Peyer's patch (tissue), 4 donors: ENCODE measurements around the gene OCA2. TPM values are rescaled to one million over a fixed set of nuclear protein-coding genes. Genes with fewer than 3 reads are reported as not detected.

Experiments used
- DNase-seq, 3 donors: peaks; one replicate each; pipeline ENCODE4 v3.0.0-alpha.2; 2017 to 2019
- H3K27ac ChIP-seq, 4 donors: fragments of 200-600 bp; sonication (generic); one replicate each; pipeline ENCODE4 v1.5.1; 2016 to 2019
- H3K27me3 ChIP-seq, 2 donors: fragments of 200-600 bp; sonication (generic); one replicate each; pipeline ENCODE4 v1.5.1; 2019
- H3K36me3 ChIP-seq, 3 donors: fragments of 200-600 bp; sonication (generic); one replicate each; pipeline ENCODE4 v1.5.1; 2016 to 2019
- H3K4me1 ChIP-seq, 4 donors: fragments of 200-600 bp; sonication (generic); one replicate each; pipeline ENCODE4 v1.5.1; 2016 to 2019
- H3K4me3 ChIP-seq, 4 donors: fragments of 200-600 bp; sonication (generic); 1 replicate in 3 of 4; 2 replicates in 1 of 4; pipeline ENCODE4 v1.5.1; 2016 to 2019; ENCODE audit warnings: mild to moderate bottlenecking in 1 of 4
- H3K9me3 ChIP-seq, 4 donors: fragments of 200-600 bp; sonication (generic); one replicate each; pipeline ENCODE4 v1.5.1; 2016 to 2019; ENCODE audit warnings: mild to moderate bottlenecking in 1 of 4
- CTCF ChIP-seq, 6 experiments: fragments of 450-650 bp in 4 of 6; fragments of 200-600 bp in 2 of 6; sonication (generic) in 1 of 6; IDR thresholded peaks; one replicate each; pipeline ENCODE4 v1.5.1; 2017 to 2019; ENCODE audit warnings: antibody characterized with exemption in 6 of 6, mild to moderate bottlenecking in 3 of 6, moderate library complexity in 1 of 6
- POLR2A ChIP-seq, 2 donors: fragments of 450-650 bp; IDR thresholded peaks; one replicate each; pipeline ENCODE4 v1.5.1; 2017; ENCODE audit warnings: antibody characterized with exemption in 2 of 2, mild to moderate bottlenecking in 2 of 2, moderate library complexity in 2 of 2
- total RNA-seq, 4 donors: library from RNA; depleted of rRNA; stranded (reverse); fragments of >200 nt; gene quantifications; one replicate each; pipeline ENCODE4 v1.1.0, GENCODE V29; 2016

Gene OCA2
- total RNA-seq, 4 donors from 2014 or later: 1.4 to 3.0 TPM; not detected in 2

DNA sequence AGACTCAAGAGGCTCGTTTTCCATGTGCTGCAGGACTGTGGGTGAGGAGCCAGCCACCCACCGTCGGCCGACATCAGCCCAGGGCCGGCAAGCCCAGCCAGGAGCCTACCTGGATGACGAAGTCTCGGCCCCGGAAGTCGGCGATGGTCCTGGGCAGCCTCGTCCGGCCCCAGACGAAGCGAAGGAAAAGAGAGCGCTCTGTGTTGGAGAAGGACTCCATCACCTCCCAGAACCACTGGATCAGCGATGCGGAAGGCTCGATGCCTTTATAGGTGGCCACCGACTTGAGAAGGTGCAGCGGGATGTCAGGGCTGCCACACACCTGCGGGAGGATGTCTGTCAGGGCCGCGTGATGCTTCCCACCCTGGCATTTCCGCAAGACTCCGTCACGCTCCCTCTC is 13.8 kb upstream of the OCA2 start:
- no peak overlapping the region for H3K27ac ChIP-seq
- no peaks in the 10 kb centered on the region for H3K9me3 ChIP-seq
- H3K4me3 ChIP-seq: no peak overlapping the region
- peaks cover 0 to 66% (median 0%) of the 10 kb centered on the region in 3 donors for H3K36me3 ChIP-seq
- no peaks in the 10 kb centered on the region for H3K27me3 ChIP-seq
- TF ChIP-seq CTCF (IDR thresholded peaks at IDR 0.05) (no peak), POLR2A (IDR thresholded peaks at IDR 0.05) (no peak)
- no peaks in the 10 kb centered on the region for H3K4me1 ChIP-seq
- DNase-seq: no peak

GRCh38 chr15:28112101-28112760 is 13.1 kb upstream of the OCA2 start:
- Histone ChIP-seq H3K4me1 (peaks cover 0 to 6% (median 0%) of the 10 kb centered on the region in 4 donors), H3K27me3 (no peaks in the 10 kb centered on the region), H3K4me3 (no peak overlapping the region), H3K9me3 (no peaks in the 10 kb centered on the region), H3K27ac (no peak overlapping the region), H3K36me3 (peaks cover 0 to 58% (median 0%) of the 10 kb centered on the region in 3 donors)
- TF ChIP-seq POLR2A (IDR thresholded peaks at IDR 0.05) (no peak), CTCF (IDR thresholded peaks at IDR 0.05) (no peak)
- DNase-seq: no peak

DNA sequence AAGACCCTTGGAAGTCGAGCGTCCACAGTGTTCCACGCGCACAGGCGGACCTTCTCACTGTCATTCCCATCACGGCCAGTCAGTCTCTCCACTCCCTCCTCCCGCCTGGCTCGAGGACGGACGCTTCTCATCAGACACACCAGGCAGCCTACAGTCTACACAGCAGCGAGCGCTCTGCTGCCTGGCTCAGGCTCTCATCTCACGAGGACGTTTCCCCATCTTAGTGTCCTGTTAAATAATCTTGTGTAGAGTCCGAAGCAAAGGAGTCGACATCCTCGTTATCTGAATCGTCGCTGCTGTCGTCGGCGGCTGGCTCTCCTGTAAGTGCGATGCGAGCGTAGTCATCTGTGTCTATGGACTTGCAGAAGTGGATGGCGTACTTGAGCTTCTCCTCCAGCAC is 12.4 kb upstream of the OCA2 start:
- H3K27ac ChIP-seq: no peak overlapping the region
- H3K4me3 ChIP-seq: no peak overlapping the region

GRCh38 chr15:28110481-28110881 is 11.4 kb upstream of the OCA2 start:
- Histone ChIP-seq H3K36me3 (peaks cover 0 to 42% (median 0%) of the 10 kb centered on the region in 3 donors), H3K9me3 (no peaks in the 10 kb centered on the region), H3K4me1 (peaks cover 0 to 13% (median 7%) of the 10 kb centered on the region in 4 donors), H3K27me3 (peaks cover 0 to 4% of the 10 kb centered on the region in 2 donors), H3K27ac (no peak overlapping the region), H3K4me3 (no peak overlapping the region)
- TF ChIP-seq CTCF (IDR thresholded peaks at IDR 0.05): no peak
- no peak for TF ChIP-seq POLR2A (IDR thresholded peaks at IDR 0.05)
- no peak for DNase-seq

More for the DNA sequence above, 12.4 kb upstream of the OCA2 start:
- Histone ChIP-seq H3K4me1 (peaks cover 0 to 9% (median 3%) of the 10 kb centered on the region in 4 donors), H3K9me3 (no peaks in the 10 kb centered on the region), H3K36me3 (peaks cover 0 to 51% (median 0%) of the 10 kb centered on the region in 3 donors), H3K27me3 (peaks cover 0 to under 1% of the 10 kb centered on the region in 2 donors)
- no peak for DNase-seq
- TF ChIP-seq POLR2A (IDR thresholded peaks at IDR 0.05): no peak

- peaks cover 0 to 36% (median 0%) of the 10 kb centered on the region in 3 donors for H3K36me3 ChIP-seq
- H3K4me3 ChIP-seq: no peak overlapping the region
- TF ChIP-seq CTCF (IDR thresholded peaks at IDR 0.05): no peak
- TF ChIP-seq POLR2A (IDR thresholded peaks at IDR 0.05): no peak
- H3K4me1 ChIP-seq: peaks cover 0 to 13% (median 7%) of the 10 kb centered on the region in 4 donors
- peaks cover 0 to 4% of the 10 kb centered on the region in 2 donors for H3K27me3 ChIP-seq
- no peak overlapping the region for H3K27ac ChIP-seq
- no peaks in the 10 kb centered on the region for H3K9me3 ChIP-seq
- no peak for DNase-seq
Measured at GRCh38 chr15:28109626-28110455, 10.7 kb upstream of the OCA2 start.

GRCh38 chr15:28107904-28108275 is 8.8 kb upstream of the OCA2 start:
- H3K27me3 ChIP-seq: peaks cover 0 to 4% of the 10 kb centered on the region in 2 donors
- peaks cover 0 to 16% (median 0%) of the 10 kb centered on the region in 3 donors for H3K36me3 ChIP-seq
- TF ChIP-seq CTCF (IDR thresholded peaks at IDR 0.05): no peak
- peaks cover 0 to 13% (median 7%) of the 10 kb centered on the region in 4 donors for H3K4me1 ChIP-seq
- H3K9me3 ChIP-seq: no peaks in the 10 kb centered on the region
- H3K4me3 ChIP-seq: no peak overlapping the region
- no peak for DNase-seq
- no peak overlapping the region for H3K27ac ChIP-seq
